Measurements from ENCODE around the gene CS.

Gene CS

GRCh38 chr12:56244494-56244893, 55.6 kb downstream of the CS start:
- DNase-seq (ENCODE audit: low spot score), result no peak

- DNase-seq (ENCODE audit: low spot score), result no peak
These were observed 56.4 kb downstream of the CS start for GRCh38 chr12:56243731-56244181.

- DNase-seq (ENCODE audit: low spot score), result no peak
These were observed 57.1 kb downstream of the CS start for GRCh38 chr12:56242986-56243385.

- no peak for DNase-seq (ENCODE audit: low spot score)
These were observed 58.5 kb downstream of the CS start for GRCh38 chr12:56241424-56242303.

GRCh38 chr12:56237552-56237951, 62.6 kb downstream of the CS start:
- DNase-seq (ENCODE audit: low spot score), result no peak

- no peak for DNase-seq (ENCODE audit: low spot score)
These were observed 63.1 kb downstream of the CS start for GRCh38 chr12:56236985-56237384.

GRCh38 chr12:56236091-56236490, 64.0 kb downstream of the CS start:
- DNase-seq (ENCODE audit: low spot score), result no peak

GRCh38 chr12:56234746-56235436, 65.2 kb downstream of the CS start:
- DNase-seq (ENCODE audit: low spot score), result no peak

- DNase-seq (ENCODE audit: low spot score), result no peak
These were observed 68.9 kb downstream of the CS start for GRCh38 chr12:56231184-56231582.

GRCh38 chr12:56230432-56231183, 69.5 kb downstream of the CS start:
- peak; percentile 72 for DNase-seq (ENCODE audit: low spot score)

GRCh38 chr12:56229916-56230431, 70.2 kb downstream of the CS start, which contains the start of gene SLC39A5:
Gene SLC39A5, plus strand, starts transcription at chr12:56230051. Its CDS starts 1,224 bp downstream, at chr12:56231275.
- DNase-seq (ENCODE audit: low spot score), result no peak

- DNase-seq (ENCODE audit: low spot score), result no peak
These were observed 71.0 kb downstream of the CS start for GRCh38 chr12:56229082-56229481.

GRCh38 chr12:56224954-56225353, 75.2 kb downstream of the CS start:
- no peak for DNase-seq (ENCODE audit: low spot score)

GRCh38 chr12:56224102-56224701, 75.9 kb downstream of the CS start, which contains the start of gene NABP2:
Gene NABP2, plus strand, starts transcription at chr12:56224342. Its CDS starts 515 bp downstream, at chr12:56224857.
- peak; percentile 96 for DNase-seq (ENCODE audit: low spot score)

GRCh38 chr12:56223571-56224101, 76.5 kb downstream of the CS start:
- DNase-seq (ENCODE audit: low spot score), result no peak

GRCh38 chr12:56222531-56222895, 77.6 kb downstream of the CS start:
- no peak for DNase-seq (ENCODE audit: low spot score)

GRCh38 chr12:56221757-56222530, 78.2 kb downstream of the CS start, which contains the start of gene RNF41:
Gene RNF41, minus strand, starts transcription at chr12:56221922. Its CDS starts 7,875 bp downstream, at chr12:56214047.
- peak; percentile 98 for DNase-seq (ENCODE audit: low spot score)
